ENCODE results near the gene KLF16.

DNA sequence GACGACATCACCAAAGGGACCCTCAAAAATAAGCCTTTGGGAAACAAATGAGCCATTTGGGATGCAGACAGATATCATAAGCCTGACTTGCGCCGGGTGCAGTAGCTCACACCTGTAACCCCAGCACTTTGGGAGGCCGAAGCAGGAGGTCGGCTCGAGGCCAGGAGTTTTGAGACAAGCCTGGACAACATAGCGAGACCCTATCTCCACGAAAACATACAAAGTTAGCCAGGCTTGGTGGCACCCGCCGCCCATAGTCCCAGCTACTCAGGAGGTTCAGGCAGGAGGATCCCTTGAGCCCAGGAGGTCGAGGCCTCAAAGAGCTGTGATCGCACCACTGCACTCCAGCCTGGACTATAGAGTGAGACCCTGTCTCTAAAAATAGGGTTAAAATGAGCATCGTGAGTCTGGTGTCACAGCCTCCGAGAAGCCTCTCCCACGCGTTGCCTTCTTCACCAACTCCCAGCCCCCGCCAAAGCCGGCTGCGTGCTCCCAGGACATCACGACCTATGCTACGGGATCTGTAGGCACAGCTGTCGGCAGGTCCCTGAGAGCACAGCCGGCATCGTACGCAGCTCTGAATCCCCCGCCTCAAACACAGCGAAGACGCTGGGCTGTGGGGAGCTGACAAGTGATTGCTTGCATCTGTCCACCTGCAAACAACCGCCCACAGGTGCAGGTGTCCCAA, 16.7 kb downstream of the KLF16 start:
- TF ChIP-seq ELF4 (IDR thresholded peaks at IDR 0.05) (no peak), SUZ12 (IDR thresholded peaks at IDR 0.05) (no peak), ARNT (IDR thresholded peaks at IDR 0.05) (no peak), SP1 (IDR thresholded peaks at IDR 0.05) (no peak), BHLHE40 (IDR thresholded peaks at IDR 0.05; ENCODE audit: borderline replicate concordance) (no peak), HDGF (IDR thresholded peaks at IDR 0.05; ENCODE audit: borderline replicate concordance) (no peak), FOXK2 (IDR thresholded peaks at IDR 0.05) (no peak), TARDBP (IDR thresholded peaks at IDR 0.05) (no peak), FOXM1 (IDR thresholded peaks at IDR 0.05; ENCODE audit: borderline replicate concordance) (no peak), FOXA1 (IDR thresholded peaks at IDR 0.05) (no peak)
